Mammary epithelial cell (primary cell): ENCODE data around the gene CELF3.
"Not testable (repeated sequence)": the region's sequence is repeated elsewhere in the genome, so short reads cannot be mapped to it uniquely, and the experiment has no call there.

ENCODE experiments used
- CTCF ChIP-seq, 2 donors: IDR thresholded peaks in 1 of 2; conservative IDR thresholded peaks in 1 of 2; 2 replicates each; pipeline ENCODE4 v1.5.1; 2011 to 2012; ENCODE audit warnings: inconsistent platforms in 2 of 2, low read length in 2 of 2, mild to moderate bottlenecking in 2 of 2, control low read depth in 1 of 2, low read depth in 1 of 2; ENCODE audit not compliant: insufficient read depth in 1 of 2; ENCODE audit errors: extremely low read depth in 1 of 2
- EZH2 ChIP-seq: IDR thresholded peaks from 2 replicates; pipeline ENCODE4 v1.6.1; 2012; ENCODE audit warnings: low read length, inconsistent platforms, borderline replicate concordance

- TF ChIP-seq CTCF (conservative IDR thresholded peaks at IDR 0.05 in 1 of 2, IDR thresholded peaks at IDR 0.05 in 1 of 2; ENCODE audit: extremely low read depth in 1 of 2, insufficient read depth in 1 of 2, low read depth in 1 of 2, low read length in 2 of 2); EZH2: not testable (repeated sequence)
Measured at GRCh38 chr1:151733995-151734394, 17.4 kb upstream of the CELF3 start.
